Thyroid gland (tissue), 4 donors: ENCODE results near the gene EGLN3. TPM values are rescaled to one million over a fixed set of nuclear protein-coding genes. Genes with fewer than 3 reads are reported as not detected.

Experiments
- DNase-seq, 2 donors: peaks; one replicate each; pipeline ENCODE4 v3.0.0-alpha.2; 2019
- H3K27ac ChIP-seq, 3 donors: fragments of 200-600 bp; sonication (generic); 1 replicate in 2 of 3; 2 replicates in 1 of 3; pipeline ENCODE4 v1.5.1; 2016 to 2019; ENCODE audit warnings: mild to moderate bottlenecking in 1 of 3, moderate library complexity in 1 of 3
- H3K27me3 ChIP-seq: fragments of 200-600 bp; sonication (generic); one replicate; pipeline ENCODE4 v1.5.1; 2019
- H3K36me3 ChIP-seq, 2 donors: fragments of 200-600 bp; sonication (generic); one replicate each; pipeline ENCODE4 v1.5.1; 2016 to 2019
- H3K4me1 ChIP-seq, 2 donors: fragments of 200-600 bp; sonication (generic); one replicate each; pipeline ENCODE4 v1.5.1; 2017 to 2019
- H3K4me3 ChIP-seq, 3 donors: fragments of 200-600 bp; sonication (generic); replicated peaks in 1 of 3; 1 replicate in 2 of 3; 2 replicates in 1 of 3; pipeline ENCODE4 v1.5.1; 2016; ENCODE audit warnings: mild to moderate bottlenecking in 1 of 3
- H3K9me3 ChIP-seq: fragments of 200-600 bp; sonication (generic); one replicate; pipeline ENCODE4 v1.5.1; 2017
- POLR2A ChIP-seq, 2 donors: fragments of 450-650 bp; IDR thresholded peaks; one replicate each; pipeline ENCODE4 v1.6.1; 2017; ENCODE audit warnings: antibody characterized with exemption in 2 of 2, mild to moderate bottlenecking in 2 of 2, moderate library complexity in 1 of 2
- WGBS, 2 donors: methylation state at CpG; one replicate each; pipeline ENCODE4 v1.1.5; 2017; 5-methylcytosine and 5-hydroxymethylcytosine counted together
- intact Hi-C: fragments of 100-400 bp; cut with DNase I; formaldehyde crosslinking; loops from one replicate; pipeline ENCODE4 v1.15.1; 2023
- total RNA-seq, 4 donors: library from RNA; depleted of rRNA; stranded (reverse); fragments of >200 nt; gene quantifications; one replicate each; pipeline ENCODE4 v1.2.3, GENCODE V29; 2016
- TF ChIP-seq, protein P1 (sequence below), 6 experiments: fragments of 200-600 bp in 3 of 6; fragments of 450-650 bp in 3 of 6; sonication (generic) in 3 of 6; IDR thresholded peaks; one replicate each; pipeline ENCODE4 v1.5.1; 2016 to 2019; ENCODE audit warnings: antibody characterized with exemption in 6 of 6, mild to moderate bottlenecking in 2 of 6, inconsistent platforms in 1 of 6, moderate library complexity in 1 of 6

EGLN3 gene
- total RNA-seq, 4 donors from 2014 or later = 8.8 to 11.5 (median 10.2) TPM

DNA sequence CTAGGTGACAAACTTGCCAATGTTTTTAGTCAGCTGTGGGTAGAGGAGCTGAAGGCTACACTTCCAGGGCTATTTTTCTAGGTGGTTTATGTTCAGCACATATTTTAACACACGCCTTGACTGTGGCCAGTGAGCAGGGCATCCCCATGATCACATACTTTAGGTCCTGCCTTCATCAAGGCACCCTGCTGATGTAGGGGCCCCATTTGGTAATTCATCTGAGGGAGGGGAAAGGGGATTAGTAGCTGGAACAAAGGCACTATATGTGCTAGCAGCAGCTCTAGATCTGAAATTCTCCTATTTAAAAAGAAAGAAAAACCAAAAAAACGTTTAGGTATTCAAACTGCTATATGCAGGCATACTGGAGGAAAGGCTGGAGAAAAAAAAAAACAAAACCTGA is 14.5 kb downstream of the EGLN3 start:
- Histone ChIP-seq H3K27ac (no peak overlapping the region), H3K4me1 (peaks cover 4 to 20% of the 10 kb centered on the region in 2 donors), H3K9me3 (no peaks in the 10 kb centered on the region), H3K36me3 (no peaks in the 10 kb centered on the region), H3K4me3 (no peak overlapping the region), H3K27me3 (no peaks in the 10 kb centered on the region)
- TF ChIP-seq POLR2A (IDR thresholded peaks at IDR 0.05) = no peak
- TF ChIP-seq, protein P1, sequence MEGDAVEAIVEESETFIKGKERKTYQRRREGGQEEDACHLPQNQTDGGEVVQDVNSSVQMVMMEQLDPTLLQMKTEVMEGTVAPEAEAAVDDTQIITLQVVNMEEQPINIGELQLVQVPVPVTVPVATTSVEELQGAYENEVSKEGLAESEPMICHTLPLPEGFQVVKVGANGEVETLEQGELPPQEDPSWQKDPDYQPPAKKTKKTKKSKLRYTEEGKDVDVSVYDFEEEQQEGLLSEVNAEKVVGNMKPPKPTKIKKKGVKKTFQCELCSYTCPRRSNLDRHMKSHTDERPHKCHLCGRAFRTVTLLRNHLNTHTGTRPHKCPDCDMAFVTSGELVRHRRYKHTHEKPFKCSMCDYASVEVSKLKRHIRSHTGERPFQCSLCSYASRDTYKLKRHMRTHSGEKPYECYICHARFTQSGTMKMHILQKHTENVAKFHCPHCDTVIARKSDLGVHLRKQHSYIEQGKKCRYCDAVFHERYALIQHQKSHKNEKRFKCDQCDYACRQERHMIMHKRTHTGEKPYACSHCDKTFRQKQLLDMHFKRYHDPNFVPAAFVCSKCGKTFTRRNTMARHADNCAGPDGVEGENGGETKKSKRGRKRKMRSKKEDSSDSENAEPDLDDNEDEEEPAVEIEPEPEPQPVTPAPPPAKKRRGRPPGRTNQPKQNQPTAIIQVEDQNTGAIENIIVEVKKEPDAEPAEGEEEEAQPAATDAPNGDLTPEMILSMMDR (IDR thresholded peaks at IDR 0.05) = no peak
- 76 to 81% methylated on average over 2 of the region's 2 CpGs for WGBS, 2 donors
- DNase-seq = no peak
- intact Hi-C loops = no loop called here

DNA sequence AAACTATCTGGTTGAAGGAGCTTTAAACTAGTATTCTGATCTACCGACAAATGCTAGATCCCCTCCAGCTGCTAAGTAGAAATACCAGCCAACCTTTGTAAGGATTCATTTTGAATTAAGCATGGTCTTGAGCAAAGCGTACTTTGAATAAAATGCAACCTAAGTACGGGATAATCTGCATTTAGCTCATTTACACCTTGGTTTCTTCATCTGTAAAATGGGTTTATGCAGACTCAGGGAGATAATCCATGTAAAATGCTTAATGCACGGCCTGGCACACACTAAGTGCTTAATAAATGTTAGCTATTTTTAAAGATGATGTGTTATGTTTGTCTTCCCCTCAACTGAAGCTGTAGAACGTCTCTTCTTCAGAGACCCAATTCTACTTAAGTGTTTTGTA is 15.9 kb downstream of the EGLN3 start:
- Histone ChIP-seq H3K27ac (no peak overlapping the region), H3K36me3 (no peaks in the 10 kb centered on the region), H3K4me1 (peaks cover 4 to 20% of the 10 kb centered on the region in 2 donors), H3K4me3 (no peak overlapping the region), H3K27me3 (no peaks in the 10 kb centered on the region), H3K9me3 (no peaks in the 10 kb centered on the region)
- 84 to 94% methylated on average over 5 of the region's 5 CpGs for WGBS, 2 donors
- no peak for DNase-seq
- TF ChIP-seq, protein P1 (IDR thresholded peaks at IDR 0.05) = no peak
- no peak for TF ChIP-seq POLR2A (IDR thresholded peaks at IDR 0.05)
- intact Hi-C loops = no loop called here

GRCh38 chr14:33934043-33934750 is 16.7 kb downstream of the EGLN3 start:
- Histone ChIP-seq H3K27ac (no peak overlapping the region), H3K4me3 (no peak overlapping the region), H3K4me1 (peaks cover 4 to 20% of the 10 kb centered on the region in 2 donors), H3K9me3 (no peaks in the 10 kb centered on the region), H3K27me3 (no peaks in the 10 kb centered on the region), H3K36me3 (no peaks in the 10 kb centered on the region)
- intact Hi-C loops = no loop called here
- no peak for TF ChIP-seq POLR2A (IDR thresholded peaks at IDR 0.05)
- TF ChIP-seq, protein P1 (IDR thresholded peaks at IDR 0.05) = no peak
- no peak for DNase-seq
- WGBS, 2 donors = 80 to 82% methylated on average over 7 of the region's 7 CpGs

DNA sequence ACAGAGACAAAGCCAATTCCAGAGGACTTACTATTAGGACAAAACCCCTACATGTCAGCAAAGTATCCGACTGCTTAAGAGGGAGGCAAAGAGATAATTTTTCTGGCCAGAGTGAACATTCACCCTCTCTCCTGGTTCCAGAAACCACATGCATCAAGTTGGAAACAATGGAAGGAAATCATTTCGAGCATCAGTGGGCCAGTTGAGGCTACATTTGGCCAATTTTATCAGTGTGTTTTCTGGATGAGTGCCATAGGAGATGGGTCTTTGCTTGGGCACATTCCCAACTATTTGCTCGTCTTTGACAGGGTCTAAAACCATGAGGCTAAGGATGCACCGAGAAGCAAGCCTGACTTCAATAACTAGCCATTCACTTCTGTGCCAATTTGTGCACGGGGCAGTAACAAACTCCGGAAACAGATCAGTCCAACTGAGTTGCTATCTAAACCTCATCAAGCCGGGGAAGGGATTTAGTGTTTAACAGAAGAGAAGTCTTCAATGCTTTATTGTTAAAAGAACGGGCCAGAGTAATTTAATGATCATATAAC is 17.4 kb downstream of the EGLN3 start:
- intact Hi-C loops = no loop called here
- H3K4me3 ChIP-seq = no peak overlapping the region
- no peaks in the 10 kb centered on the region for H3K9me3 ChIP-seq
- H3K27ac ChIP-seq = no peak overlapping the region
- TF ChIP-seq, protein P1 (IDR thresholded peaks at IDR 0.05) = no peak
- no peak for TF ChIP-seq POLR2A (IDR thresholded peaks at IDR 0.05)
- peaks cover 2 to 16% of the 10 kb centered on the region in 2 donors for H3K4me1 ChIP-seq
- DNase-seq = no peak
- 60 to 74% methylated on average over 8 of the region's 8 CpGs for WGBS, 2 donors
- no peaks in the 10 kb centered on the region for H3K36me3 ChIP-seq
- no peaks in the 10 kb centered on the region for H3K27me3 ChIP-seq

- intact Hi-C loops = no loop called here
- no peaks in the 10 kb centered on the region for H3K36me3 ChIP-seq
- WGBS, 2 donors = 87 to 88% methylated on average over 4 of the region's 4 CpGs
- TF ChIP-seq, protein P1 (IDR thresholded peaks at IDR 0.05) = no peak
- no peak for TF ChIP-seq POLR2A (IDR thresholded peaks at IDR 0.05)
- H3K4me1 ChIP-seq = peaks cover 0 to 9% of the 10 kb centered on the region in 2 donors
- H3K27me3 ChIP-seq = no peaks in the 10 kb centered on the region
- H3K27ac ChIP-seq = no peak overlapping the region
- H3K9me3 ChIP-seq = no peaks in the 10 kb centered on the region
- DNase-seq = no peak
- H3K4me3 ChIP-seq = no peak overlapping the region
Measured at GRCh38 chr14:33932576-33933345, 18.1 kb downstream of the EGLN3 start.
